Neural cell (in vitro differentiated cells): ENCODE results near the gene P2RX6.

Experiments
- EP300 ChIP-seq: fragments of 450-650 bp; conservative IDR thresholded peaks from 2 replicates; pipeline ENCODE4 v1.6.1; 2014; ENCODE audit warnings: antibody characterized with exemption, mild to moderate bottlenecking, moderate library complexity; ENCODE audit not compliant: poor library complexity, severe bottlenecking
- EZH2 ChIP-seq: fragments of 200-600, 300-800 bp; shearing (Covaris generic), sonication (generic); IDR thresholded peaks from 2 replicates; pipeline ENCODE4 v1.6.1; 2014; ENCODE audit warnings: antibody characterized with exemption, low read length, borderline replicate concordance, mild to moderate bottlenecking; ENCODE audit not compliant: insufficient read depth, poor library complexity, severe bottlenecking
- MXI1 ChIP-seq: fragments of 450-650 bp; conservative IDR thresholded peaks from 2 replicates; pipeline ENCODE4 v1.6.1; 2014; ENCODE audit warnings: antibody characterized with exemption, mild to moderate bottlenecking; ENCODE audit not compliant: poor library complexity, severe bottlenecking
- POLR2AphosphoS5 ChIP-seq: IDR thresholded peaks from 2 replicates; pipeline ENCODE4 v1.6.1; 2012
- RAD21 ChIP-seq: fragments of 450-650 bp; conservative IDR thresholded peaks from 2 replicates; pipeline ENCODE4 v1.6.1; 2014; ENCODE audit warnings: antibody characterized with exemption, mild to moderate bottlenecking, moderate library complexity
- SMC3 ChIP-seq: fragments of 450-650 bp; conservative IDR thresholded peaks from 2 replicates; pipeline ENCODE4 v1.6.1; 2014; ENCODE audit warnings: antibody characterized with exemption, mild to moderate bottlenecking, moderate library complexity; ENCODE audit not compliant: poor library complexity
- TAF1 ChIP-seq: IDR thresholded peaks from 2 replicates; pipeline ENCODE4 v1.6.1; 2012; ENCODE audit warnings: low read depth
- TF ChIP-seq, protein P1 (sequence below): fragments of 450-650 bp; IDR thresholded peaks from 2 replicates; pipeline ENCODE4 v1.5.1; 2014; ENCODE audit warnings: antibody characterized with exemption, mild to moderate bottlenecking, moderate library complexity; ENCODE audit not compliant: poor library complexity, severe bottlenecking
- TF ChIP-seq, protein P2 (sequence below): IDR thresholded peaks from 2 replicates; pipeline ENCODE4 v1.6.1; 2012; ENCODE audit warnings: borderline replicate concordance

DNA sequence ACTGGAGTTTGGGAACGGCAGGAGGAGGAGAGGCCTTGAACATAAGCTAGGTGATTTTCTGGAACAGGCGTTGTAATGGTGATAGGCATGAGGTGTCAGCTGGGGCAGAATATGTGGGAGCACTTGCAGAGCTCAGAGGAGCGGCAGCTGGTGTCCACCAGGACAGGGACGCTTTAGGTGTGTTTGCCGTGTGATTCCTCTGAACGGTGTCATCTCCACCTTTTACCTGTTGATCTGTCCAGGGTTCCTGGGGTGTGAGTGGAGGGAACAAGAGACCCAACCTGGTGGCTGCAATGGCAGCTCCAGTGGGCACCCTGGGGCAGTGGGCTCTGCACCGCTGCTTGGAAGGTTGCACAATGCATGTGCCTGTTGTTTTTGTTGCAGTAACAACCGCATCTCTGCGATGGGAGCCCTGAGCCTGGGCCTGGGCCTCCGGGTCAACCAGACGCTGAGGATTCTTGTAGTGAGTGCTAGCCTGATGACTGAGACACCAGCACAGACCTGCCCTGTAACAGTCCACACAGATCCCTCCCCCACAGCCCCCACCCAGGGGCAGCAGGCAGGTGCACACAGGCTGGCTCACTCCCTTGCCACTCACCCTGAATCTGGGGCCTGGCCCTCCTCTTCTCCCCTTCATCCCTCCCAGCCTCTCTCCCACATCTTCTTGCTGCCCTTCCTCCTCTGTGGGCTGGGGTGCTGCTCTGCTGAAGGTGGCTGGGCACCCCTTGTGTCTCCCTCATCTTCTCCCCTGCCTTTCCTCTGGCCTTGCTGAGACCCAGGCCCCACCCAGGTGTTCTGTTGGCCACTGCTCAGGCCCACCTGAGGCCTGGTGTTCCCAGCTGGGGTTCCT is 40.0 kb downstream of the P2RX6 start:
- TF ChIP-seq, protein P1, sequence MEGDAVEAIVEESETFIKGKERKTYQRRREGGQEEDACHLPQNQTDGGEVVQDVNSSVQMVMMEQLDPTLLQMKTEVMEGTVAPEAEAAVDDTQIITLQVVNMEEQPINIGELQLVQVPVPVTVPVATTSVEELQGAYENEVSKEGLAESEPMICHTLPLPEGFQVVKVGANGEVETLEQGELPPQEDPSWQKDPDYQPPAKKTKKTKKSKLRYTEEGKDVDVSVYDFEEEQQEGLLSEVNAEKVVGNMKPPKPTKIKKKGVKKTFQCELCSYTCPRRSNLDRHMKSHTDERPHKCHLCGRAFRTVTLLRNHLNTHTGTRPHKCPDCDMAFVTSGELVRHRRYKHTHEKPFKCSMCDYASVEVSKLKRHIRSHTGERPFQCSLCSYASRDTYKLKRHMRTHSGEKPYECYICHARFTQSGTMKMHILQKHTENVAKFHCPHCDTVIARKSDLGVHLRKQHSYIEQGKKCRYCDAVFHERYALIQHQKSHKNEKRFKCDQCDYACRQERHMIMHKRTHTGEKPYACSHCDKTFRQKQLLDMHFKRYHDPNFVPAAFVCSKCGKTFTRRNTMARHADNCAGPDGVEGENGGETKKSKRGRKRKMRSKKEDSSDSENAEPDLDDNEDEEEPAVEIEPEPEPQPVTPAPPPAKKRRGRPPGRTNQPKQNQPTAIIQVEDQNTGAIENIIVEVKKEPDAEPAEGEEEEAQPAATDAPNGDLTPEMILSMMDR = no peak
- TF ChIP-seq, protein P2, sequence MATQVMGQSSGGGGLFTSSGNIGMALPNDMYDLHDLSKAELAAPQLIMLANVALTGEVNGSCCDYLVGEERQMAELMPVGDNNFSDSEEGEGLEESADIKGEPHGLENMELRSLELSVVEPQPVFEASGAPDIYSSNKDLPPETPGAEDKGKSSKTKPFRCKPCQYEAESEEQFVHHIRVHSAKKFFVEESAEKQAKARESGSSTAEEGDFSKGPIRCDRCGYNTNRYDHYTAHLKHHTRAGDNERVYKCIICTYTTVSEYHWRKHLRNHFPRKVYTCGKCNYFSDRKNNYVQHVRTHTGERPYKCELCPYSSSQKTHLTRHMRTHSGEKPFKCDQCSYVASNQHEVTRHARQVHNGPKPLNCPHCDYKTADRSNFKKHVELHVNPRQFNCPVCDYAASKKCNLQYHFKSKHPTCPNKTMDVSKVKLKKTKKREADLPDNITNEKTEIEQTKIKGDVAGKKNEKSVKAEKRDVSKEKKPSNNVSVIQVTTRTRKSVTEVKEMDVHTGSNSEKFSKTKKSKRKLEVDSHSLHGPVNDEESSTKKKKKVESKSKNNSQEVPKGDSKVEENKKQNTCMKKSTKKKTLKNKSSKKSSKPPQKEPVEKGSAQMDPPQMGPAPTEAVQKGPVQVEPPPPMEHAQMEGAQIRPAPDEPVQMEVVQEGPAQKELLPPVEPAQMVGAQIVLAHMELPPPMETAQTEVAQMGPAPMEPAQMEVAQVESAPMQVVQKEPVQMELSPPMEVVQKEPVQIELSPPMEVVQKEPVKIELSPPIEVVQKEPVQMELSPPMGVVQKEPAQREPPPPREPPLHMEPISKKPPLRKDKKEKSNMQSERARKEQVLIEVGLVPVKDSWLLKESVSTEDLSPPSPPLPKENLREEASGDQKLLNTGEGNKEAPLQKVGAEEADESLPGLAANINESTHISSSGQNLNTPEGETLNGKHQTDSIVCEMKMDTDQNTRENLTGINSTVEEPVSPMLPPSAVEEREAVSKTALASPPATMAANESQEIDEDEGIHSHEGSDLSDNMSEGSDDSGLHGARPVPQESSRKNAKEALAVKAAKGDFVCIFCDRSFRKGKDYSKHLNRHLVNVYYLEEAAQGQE = no peak
- no peak for TF ChIP-seq RAD21
- no peak for TF ChIP-seq EZH2
- no peak for TF ChIP-seq POLR2AphosphoS5
- no peak for TF ChIP-seq TAF1
- no peak for TF ChIP-seq EP300
- no peak for TF ChIP-seq SMC3
- no peak for TF ChIP-seq MXI1
